Limb (tissue), 2 donors: Measurements from ENCODE around the gene GNG7.
"Not testable (repeated sequence)": the region's sequence is repeated elsewhere in the genome, so short reads cannot be mapped to it uniquely, and the experiment has no call there.

Source experiments
- DNase-seq, 2 donors: peaks; one replicate each; pipeline ENCODE4 v3.0.0-alpha.2; 2016; ENCODE audit errors: extremely low spot score in 2 of 2

Gene GNG7

GRCh38 chr19:2475018-2475701, 227.3 kb downstream of the GNG7 start:
- DNase-seq, result peak in 1 of 2 donors; percentile 70

DNA sequence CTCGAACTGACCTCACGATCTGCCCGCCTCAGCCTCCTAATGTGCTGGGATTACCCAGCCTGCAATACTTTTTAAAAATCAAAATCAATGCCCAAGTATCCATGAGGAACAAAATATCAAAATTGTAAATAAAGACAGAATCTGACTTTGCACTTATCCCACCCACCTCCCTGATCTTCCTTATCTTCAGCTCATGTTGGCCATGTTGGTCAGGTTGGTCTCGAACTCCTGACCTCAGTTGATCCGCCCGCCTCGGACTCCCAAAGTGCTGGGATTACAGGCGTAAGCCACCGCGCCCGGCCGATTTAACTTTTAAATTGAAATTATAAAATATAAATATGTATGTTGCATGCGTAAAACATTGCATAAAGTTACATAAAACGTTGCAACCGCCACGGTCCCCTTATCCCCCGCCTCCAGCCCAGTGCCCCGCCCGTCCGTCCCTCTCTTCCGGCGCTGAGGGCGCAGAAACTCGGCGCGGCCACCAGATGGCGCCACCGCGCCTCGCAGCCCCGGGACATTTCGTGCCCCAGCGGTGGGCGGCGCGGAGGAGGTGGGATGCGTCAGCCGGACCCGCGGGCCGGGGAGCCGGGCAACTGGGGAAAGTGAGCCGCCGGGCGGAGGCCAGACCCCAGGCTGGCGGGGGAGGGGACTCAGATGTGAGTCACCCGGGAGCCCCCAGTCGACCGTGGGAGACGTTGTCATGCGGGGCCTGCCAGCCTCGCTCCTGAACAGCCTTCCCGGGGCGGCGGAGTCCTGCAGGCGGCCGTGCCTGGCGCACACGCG, 228.1 kb downstream of the GNG7 start:
- peak; percentile 86 to 91 for DNase-seq

GRCh38 chr19:2469915-2470200, 232.6 kb downstream of the GNG7 start:
- not testable (repeated sequence) for DNase-seq

DNA sequence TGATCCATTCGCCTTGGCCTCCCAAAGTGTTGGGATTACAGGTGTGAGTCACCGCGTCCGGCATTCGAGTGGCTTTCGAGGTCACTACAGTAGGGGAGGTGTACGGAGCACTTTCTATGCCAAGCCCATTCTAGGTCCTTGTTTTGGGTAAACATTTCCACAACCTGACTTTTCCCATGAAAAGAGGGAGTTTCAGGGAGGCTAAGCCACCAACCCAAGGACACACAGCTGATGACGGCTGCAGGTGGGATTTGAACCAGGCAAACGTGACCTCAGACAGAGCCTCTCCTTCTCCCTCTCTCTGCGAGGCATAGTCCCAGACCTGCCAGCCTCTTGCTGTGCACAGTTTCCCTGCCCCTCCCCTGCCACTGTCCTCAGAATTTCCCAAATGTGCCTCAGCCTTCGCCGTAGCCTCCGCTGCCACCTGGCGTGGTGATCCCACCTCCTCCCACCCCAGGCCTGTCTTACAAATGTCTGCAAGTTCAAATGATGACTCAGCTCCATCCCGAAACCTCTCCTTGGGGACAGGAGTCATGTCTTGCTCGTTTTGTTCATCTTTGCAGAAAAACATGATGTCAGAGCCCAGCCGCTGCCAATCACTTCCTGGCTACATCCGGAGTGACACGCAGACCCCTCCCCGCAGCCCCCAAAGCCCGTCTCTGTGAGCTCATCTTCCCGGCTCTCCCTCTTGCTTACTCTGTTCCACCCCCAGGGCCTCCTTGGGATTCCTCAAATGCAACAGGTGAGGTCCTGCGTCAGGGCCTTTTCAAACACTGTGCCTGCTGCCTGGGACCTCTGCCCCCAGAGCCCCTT, 233.2 kb downstream of the GNG7 start:
- peak in 1 of 2 donors; percentile 64 for DNase-seq

DNA sequence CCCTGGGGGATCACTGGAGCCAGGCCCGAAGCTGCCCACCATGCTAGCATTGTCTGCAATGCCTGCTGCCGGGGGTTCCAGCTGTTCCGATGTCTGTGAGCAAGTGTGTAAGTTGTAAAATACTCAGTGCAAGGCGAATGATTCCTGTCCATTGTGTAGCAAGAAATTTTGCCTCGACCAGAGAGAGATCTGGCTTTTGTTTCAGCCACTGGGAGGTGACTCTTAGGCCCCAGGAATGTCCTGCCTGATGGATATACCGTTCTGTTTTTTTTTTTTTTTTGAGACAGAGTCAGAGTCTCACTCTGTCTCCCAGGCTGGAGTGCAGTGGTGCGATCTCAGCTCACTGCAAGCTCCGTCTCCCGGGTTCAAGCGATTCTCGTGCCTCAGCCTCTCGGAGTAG, 233.9 kb downstream of the GNG7 start:
- DNase-seq, result no peak

DNA sequence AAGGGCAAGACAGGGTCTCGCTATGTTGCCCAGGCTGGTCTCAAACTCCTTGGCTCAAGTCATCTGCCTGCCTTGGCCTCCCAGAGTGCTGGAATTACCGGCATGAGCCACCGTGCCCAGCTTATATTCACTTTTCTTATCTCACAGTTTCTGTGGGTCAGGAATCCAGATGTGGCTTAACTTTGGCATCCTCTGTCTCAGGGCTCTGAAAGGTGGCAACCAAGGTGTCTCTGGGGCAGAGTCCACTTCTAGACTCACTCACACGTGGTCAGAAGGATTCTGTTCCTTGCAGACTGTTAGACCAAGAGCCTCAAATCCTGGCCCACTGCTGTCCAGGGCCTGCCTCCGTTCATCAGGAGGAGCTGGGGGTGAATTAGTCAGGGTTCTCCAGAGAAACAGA, 238.1 kb downstream of the GNG7 start:
- DNase-seq, result no peak

- DNase-seq, result not testable (repeated sequence)
Observed at GRCh38 chr19:2463694-2464093, 238.8 kb downstream of the GNG7 start.

- peak; percentile 93 to 94 for DNase-seq
Observed at GRCh38 chr19:2462635-2463421, 239.7 kb downstream of the GNG7 start.

DNA sequence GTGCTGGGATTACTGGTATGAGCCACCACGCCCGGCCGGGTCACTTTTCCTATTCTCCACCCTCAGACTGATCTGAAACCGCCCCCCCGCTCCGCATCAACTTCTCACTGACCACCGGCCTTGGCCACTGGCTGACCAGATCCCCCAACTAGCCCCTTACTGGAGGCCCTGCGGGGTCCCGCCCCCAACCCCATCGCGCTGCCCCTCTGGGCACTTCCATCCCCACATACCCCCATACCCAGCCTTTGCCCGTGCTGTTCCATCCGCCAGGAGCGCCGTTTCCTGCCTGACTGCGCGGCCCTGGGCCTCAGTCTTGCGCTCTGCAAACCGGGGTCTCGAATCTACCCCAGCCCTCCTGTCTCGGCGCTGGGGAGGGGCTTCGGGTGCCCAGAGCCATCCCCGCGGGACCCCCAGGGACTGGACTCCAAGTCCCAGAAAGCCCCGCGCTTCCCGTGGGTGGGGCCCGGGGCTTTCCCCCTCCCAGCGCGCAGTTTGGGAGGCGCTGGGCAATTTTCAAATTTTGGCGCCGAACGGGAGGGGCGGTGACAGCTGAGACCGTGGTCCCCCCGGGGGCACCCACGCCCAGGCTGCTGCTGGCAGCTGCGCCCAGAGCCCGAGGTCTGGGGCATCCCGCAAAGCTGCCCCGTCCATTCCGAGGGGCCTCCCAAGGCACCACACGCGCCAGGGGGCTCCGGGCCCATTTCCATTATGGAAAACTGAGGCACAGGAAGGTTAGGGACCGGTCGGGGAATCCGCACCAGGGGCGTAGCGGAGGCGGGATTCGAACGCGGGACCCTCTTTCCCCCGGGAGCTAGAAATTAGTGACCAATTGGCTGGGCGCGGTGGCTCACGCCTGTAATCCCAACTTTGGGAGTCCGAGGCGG, 240.5 kb downstream of the GNG7 start:
- peak; percentile 70 to 84 for DNase-seq
